ENCODE data around the gene MLF1.
A peak's percentile ranks its signal among the peaks of the same experiment; 100 is the strongest.

The MLF1 gene

DNA sequence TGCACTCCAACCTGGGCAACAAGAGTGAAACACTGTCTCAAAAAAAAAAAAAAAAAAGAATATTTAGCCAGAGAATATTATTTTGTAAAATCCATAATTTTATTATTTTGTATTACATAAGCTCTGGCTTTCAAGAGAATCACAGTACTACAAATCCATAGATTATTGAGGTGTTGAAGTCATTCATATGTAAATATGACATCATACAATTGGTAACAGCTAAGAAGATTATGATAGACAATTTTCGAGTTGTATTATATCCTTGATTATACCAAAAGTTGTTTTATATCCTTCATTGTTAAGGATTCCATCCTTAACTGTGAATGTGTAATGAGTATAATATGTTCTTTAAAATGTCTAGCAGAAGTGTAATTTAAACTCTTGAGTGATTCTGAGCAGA, 3.7 kb downstream of the MLF1 start:
- DNase-seq (ENCODE audit: low read depth) = no peak

- DNase-seq (ENCODE audit: low read depth) = no peak
Observed at GRCh38 chr3:158590223-158590622, 19.2 kb downstream of the MLF1 start.

DNA sequence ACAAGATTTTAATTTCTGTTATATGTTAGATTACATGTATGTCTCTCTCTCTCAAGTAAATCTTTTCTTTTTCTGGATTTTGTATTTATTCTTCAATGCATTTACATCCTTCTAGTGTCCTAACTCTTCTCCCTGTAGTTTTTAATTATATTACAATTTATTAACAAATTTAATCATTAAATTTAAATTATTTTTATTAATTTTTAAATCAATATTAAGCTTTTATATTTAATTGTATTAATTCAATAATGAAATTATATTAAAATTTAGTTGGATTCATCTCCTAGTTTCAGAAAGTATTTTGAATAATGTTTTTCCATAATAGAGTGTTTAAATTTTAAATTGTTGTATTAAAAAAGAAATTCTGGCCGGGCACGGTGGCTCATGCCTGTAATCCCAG, 29.8 kb downstream of the MLF1 start:
- DNase-seq (ENCODE audit: low read depth) = no peak

DNA sequence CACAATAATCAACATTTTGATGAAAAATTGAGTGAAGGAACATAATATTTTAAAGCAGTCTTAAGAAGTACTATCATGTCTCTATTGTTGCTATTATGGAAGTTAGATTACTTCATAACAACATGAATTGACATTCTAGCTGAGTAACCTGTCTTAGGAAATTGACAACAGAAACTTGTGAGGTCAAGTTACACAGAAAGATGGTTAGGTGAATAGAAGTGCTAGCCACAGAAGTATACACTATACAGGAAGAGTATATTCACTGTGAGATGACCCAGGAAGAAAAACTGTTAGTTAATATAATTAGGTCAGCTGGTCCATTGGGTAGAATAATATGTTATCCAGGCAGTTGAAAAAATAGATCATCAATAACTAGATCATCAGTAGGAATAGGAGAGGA, 31.2 kb downstream of the MLF1 start:
- DNase-seq (ENCODE audit: low read depth) = no peak

- DNase-seq (ENCODE audit: low read depth) = no peak
Observed at GRCh38 chr3:158617982-158618875, 47.2 kb downstream of the MLF1 start.

GRCh38 chr3:158625881-158626280, 54.9 kb downstream of the MLF1 start:
- no peak for DNase-seq (ENCODE audit: low read depth)

DNA sequence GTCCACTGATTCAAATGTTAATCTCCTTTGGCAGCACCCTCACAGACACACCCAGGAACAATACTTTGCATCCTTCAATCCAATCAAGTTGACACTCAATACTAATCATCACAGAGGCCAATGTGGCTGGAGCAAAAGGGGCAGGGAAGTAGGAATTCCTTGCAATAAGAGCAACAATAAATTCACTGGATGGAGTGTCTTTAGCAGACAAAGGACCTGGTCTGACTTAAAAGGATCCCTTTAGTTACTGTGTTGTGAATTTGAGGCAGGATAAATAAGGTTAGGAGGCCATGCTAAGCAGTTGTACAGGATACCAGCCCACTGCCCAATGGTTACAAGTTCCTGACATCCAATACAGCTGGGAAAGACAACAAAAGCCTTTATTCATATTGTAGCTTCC, 61.0 kb downstream of the MLF1 start:
- no peak for DNase-seq (ENCODE audit: low read depth)

- no peak for DNase-seq (ENCODE audit: low read depth)
Observed at GRCh38 chr3:158640646-158641045, 69.7 kb downstream of the MLF1 start.

GRCh38 chr3:158642005-158642404, 71.0 kb downstream of the MLF1 start:
- DNase-seq (ENCODE audit: low read depth) = no peak

DNA sequence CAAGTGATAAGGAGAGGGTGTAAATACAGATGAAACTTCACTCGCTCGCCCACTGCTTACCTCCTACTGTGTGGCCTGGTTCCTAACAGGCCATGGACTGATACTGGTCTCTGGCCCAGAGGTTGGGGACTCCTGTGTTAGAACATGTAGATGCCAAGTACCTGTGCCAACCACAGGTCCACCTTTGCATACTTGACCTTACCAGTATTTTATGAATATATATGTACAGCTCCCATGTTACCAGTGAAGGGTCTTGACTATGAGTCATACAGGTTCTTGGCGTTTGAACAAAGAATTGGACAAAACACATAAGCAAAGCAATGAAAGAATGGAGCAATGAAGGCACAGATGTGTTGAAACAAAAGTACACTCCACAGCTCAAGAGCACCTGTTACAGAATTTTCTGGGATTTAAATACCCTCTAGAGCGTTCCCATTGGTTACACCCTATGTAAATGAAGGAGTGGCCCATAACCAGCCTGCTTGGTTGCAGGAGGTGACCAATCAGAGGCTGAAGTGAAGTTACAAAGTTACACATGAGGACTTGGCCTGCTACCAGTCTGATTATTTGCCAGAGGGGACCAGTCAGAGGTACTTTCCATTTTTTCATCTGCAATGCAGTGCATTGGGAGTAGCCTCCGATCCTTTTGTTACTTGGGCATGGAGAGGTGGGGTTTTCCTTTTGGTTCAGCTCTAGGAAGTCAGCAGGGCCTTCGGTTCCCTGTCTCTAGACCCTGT, 71.6 kb downstream of the MLF1 start:
- DNase-seq (ENCODE audit: low read depth) = no peak

- peak; percentile 94 for DNase-seq (ENCODE audit: low read depth)
Observed at GRCh38 chr3:158644345-158644908, 73.4 kb downstream of the MLF1 start, which contains the start of gene GFM1. Gene GFM1 (plus strand): TSS chr3:158644527. CDS start chr3:158644635, 108 bp downstream.

GRCh38 chr3:158649791-158650190, 78.8 kb downstream of the MLF1 start:
- no peak for DNase-seq (ENCODE audit: low read depth)

DNA sequence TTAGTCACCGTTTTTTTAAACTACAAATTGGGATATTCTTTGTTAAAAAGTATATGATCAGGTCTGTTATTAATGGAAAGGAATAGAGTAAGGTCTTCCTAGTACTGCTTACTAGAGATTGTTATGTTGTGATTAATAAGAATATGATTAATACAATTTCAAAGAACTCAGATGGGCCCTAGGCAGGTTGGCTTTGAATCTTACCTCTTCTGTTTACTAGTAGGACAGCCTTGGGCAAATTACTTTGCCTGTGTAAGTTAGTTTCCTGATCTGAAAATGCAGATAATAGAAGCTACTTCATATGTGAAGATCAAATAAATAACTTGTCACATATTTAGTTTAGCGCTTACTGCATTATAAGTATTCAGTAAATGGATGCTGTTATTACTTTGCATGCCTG, 80.2 kb downstream of the MLF1 start:
- no peak for DNase-seq (ENCODE audit: low read depth)

DNA sequence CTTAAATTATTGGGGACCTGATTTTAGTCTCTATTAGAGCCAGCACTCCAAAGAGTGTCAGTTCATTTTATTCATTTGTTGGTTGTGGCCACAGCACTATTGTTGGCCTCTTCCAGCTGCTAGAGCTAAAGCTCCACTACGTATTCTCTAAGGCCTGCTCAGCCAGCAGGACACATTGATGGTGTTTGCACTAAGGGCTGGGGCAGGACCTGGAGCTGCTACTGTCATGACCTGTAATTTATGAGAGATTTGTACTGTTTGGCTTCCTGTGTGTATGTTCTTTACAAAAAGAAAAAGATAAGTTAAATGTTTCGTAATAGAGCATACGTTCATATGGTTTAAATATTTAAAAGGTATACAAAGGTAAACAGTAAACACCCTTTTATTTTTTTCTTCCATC, 81.5 kb downstream of the MLF1 start:
- DNase-seq (ENCODE audit: low read depth) = no peak
